Mesodermal cell (in vitro differentiated cells): Measurements from ENCODE around the gene SEMA3C.

Source experiments
- H3K27ac ChIP-seq: 2 replicates; pipeline ENCODE4 v1.7.0; 2013; ENCODE audit warnings: mild to moderate bottlenecking, low read depth, low read length, moderate library complexity; ENCODE audit not compliant: severe bottlenecking
- H3K36me3 ChIP-seq: 2 replicates; pipeline ENCODE4 v1.7.1; 2013; ENCODE audit warnings: mild to moderate bottlenecking, low read length, moderate library complexity; ENCODE audit not compliant: control insufficient read depth, insufficient read depth
- H3K4me1 ChIP-seq: one replicate; pipeline ENCODE4 v1.7.1; 2013; ENCODE audit warnings: mild to moderate bottlenecking, low read length; ENCODE audit not compliant: insufficient read depth, control insufficient read depth, poor library complexity, severe bottlenecking
- H3K4me3 ChIP-seq: 2 replicates; pipeline ENCODE4 v1.7.0; 2013; ENCODE audit warnings: low read length, control low read depth, mild to moderate bottlenecking; ENCODE audit not compliant: insufficient read depth, poor library complexity, severe bottlenecking; ENCODE audit errors: extremely low read depth
- H3K9me3 ChIP-seq: 2 replicates; pipeline ENCODE4 v1.7.1; 2013; ENCODE audit warnings: mild to moderate bottlenecking, low read length, moderate library complexity; ENCODE audit not compliant: control insufficient read depth
- WGBS, 2 experiments: methylation state at CpG; one replicate each; pipeline ENCODE4 v1.1.5; 2013; ENCODE audit warnings: missing lambda C conversion rate in 2 of 2; ENCODE audit not compliant: insufficient coverage in 2 of 2; 5-methylcytosine and 5-hydroxymethylcytosine counted together

SEMA3C gene

GRCh38 chr7:80835251-80835650 is 83.6 kb downstream of the SEMA3C start:
- 82% methylated on average over 2 of the region's 2 CpGs; no CpG with 5 or more reads in 1 of the 2 experiments for WGBS, 2 experiments
- Histone ChIP-seq H3K27ac (no peak overlapping the region), H3K36me3 (no peaks in the 10 kb centered on the region), H3K4me1 (peaks cover 20% of the 10 kb centered on the region), H3K4me3 (no peak overlapping the region), H3K9me3 (no peaks in the 10 kb centered on the region)

GRCh38 chr7:80833289-80834268 is 85.3 kb downstream of the SEMA3C start:
- Histone ChIP-seq H3K9me3 (no peaks in the 10 kb centered on the region), H3K36me3 (no peaks in the 10 kb centered on the region), H3K4me3 (no peak overlapping the region), H3K4me1 (peaks cover 20% of the 10 kb centered on the region), H3K27ac (peak overlapping the region; percentile 57)
- WGBS, 2 experiments = 76 to 96% methylated on average over 4 of the region's 10 CpGs

- H3K4me3 ChIP-seq = no peak overlapping the region
- H3K4me1 ChIP-seq = peaks cover 16% of the 10 kb centered on the region
- H3K9me3 ChIP-seq = no peaks in the 10 kb centered on the region
- H3K27ac ChIP-seq = no peak overlapping the region
- H3K36me3 ChIP-seq = no peaks in the 10 kb centered on the region
Observed at GRCh38 chr7:80832006-80832405, 86.8 kb downstream of the SEMA3C start.

- 83 to 100% methylated on average over 1 to 2 of the region's 3 CpGs for WGBS, 2 experiments
- no peaks in the 10 kb centered on the region for H3K9me3 ChIP-seq
- H3K36me3 ChIP-seq = no peaks in the 10 kb centered on the region
- H3K4me3 ChIP-seq = no peak overlapping the region
- H3K27ac ChIP-seq = no peak overlapping the region
- H3K4me1 ChIP-seq = peaks cover 14% of the 10 kb centered on the region
Observed at GRCh38 chr7:80830584-80831285, 88.1 kb downstream of the SEMA3C start.

- Histone ChIP-seq H3K4me3 (no peak overlapping the region), H3K9me3 (no peaks in the 10 kb centered on the region), H3K27ac (no peak overlapping the region), H3K4me1 (peaks cover 9% of the 10 kb centered on the region), H3K36me3 (no peaks in the 10 kb centered on the region)
- no CpG with 5 or more reads among the region's 1 CpG for WGBS, 2 experiments
Observed at GRCh38 chr7:80830010-80830409, 88.8 kb downstream of the SEMA3C start.

GRCh38 chr7:80829527-80829926 is 89.3 kb downstream of the SEMA3C start:
- peaks cover 9% of the 10 kb centered on the region for H3K4me1 ChIP-seq
- no peaks in the 10 kb centered on the region for H3K9me3 ChIP-seq
- H3K36me3 ChIP-seq = no peaks in the 10 kb centered on the region
- H3K4me3 ChIP-seq = no peak overlapping the region
- H3K27ac ChIP-seq = no peak overlapping the region
- WGBS, 2 experiments = no CpG with 5 or more reads among the region's 3 CpGs

- Histone ChIP-seq H3K9me3 (no peaks in the 10 kb centered on the region), H3K27ac (no peak overlapping the region), H3K4me1 (no peaks in the 10 kb centered on the region), H3K36me3 (no peaks in the 10 kb centered on the region), H3K4me3 (no peak overlapping the region)
- no CpG with 5 or more reads among the region's 1 CpG for WGBS, 2 experiments
Observed at GRCh38 chr7:80827239-80827633, 91.6 kb downstream of the SEMA3C start.

GRCh38 chr7:80826520-80827238 is 92.2 kb downstream of the SEMA3C start:
- Histone ChIP-seq H3K9me3 (no peaks in the 10 kb centered on the region), H3K36me3 (no peaks in the 10 kb centered on the region), H3K4me1 (no peaks in the 10 kb centered on the region), H3K4me3 (no peak overlapping the region), H3K27ac (no peak overlapping the region)
- no CpG with 5 or more reads among the region's 3 CpGs for WGBS, 2 experiments

- H3K27ac ChIP-seq = no peak overlapping the region
- WGBS, 2 experiments = 83 to 90% methylated on average over 1 of the region's 3 CpGs
- no peaks in the 10 kb centered on the region for H3K4me1 ChIP-seq
Observed at GRCh38 chr7:80825499-80825898, 93.4 kb downstream of the SEMA3C start.

GRCh38 chr7:80824253-80824652 is 94.6 kb downstream of the SEMA3C start:
- WGBS, 2 experiments = 76 to 86% methylated on average over 3 of the region's 5 CpGs
- H3K36me3 ChIP-seq = no peaks in the 10 kb centered on the region

More at GRCh38 chr7:80825499-80825898, 93.4 kb downstream of the SEMA3C start:
- Histone ChIP-seq H3K36me3 (no peaks in the 10 kb centered on the region), H3K4me3 (no peak overlapping the region), H3K9me3 (no peaks in the 10 kb centered on the region)

More at GRCh38 chr7:80824253-80824652, 94.6 kb downstream of the SEMA3C start:
- no peak overlapping the region for H3K4me3 ChIP-seq
- H3K27ac ChIP-seq = no peak overlapping the region
- H3K9me3 ChIP-seq = no peaks in the 10 kb centered on the region
- no peaks in the 10 kb centered on the region for H3K4me1 ChIP-seq
